SJCRH30 (cell line): ENCODE results near the gene CSTF2T. TPM values are rescaled to one million over a fixed set of nuclear protein-coding genes. Genes with fewer than 3 reads are reported as not detected.

Experiments used
- DNase-seq, 2 experiments: peaks; one replicate each; pipeline ENCODE4 v3.0.0-alpha.2; 2015 to 2020
- H3K27ac ChIP-seq: fragments of 250-450 bp; sonication (Bioruptor Pico); 2 replicates; pipeline ENCODE4 v1.5.1; 2020; ENCODE audit warnings: mild to moderate bottlenecking, moderate library complexity
- H3K27me3 ChIP-seq: fragments of 250-450 bp; sonication (Bioruptor Pico); 2 replicates; pipeline ENCODE4 v1.5.1; 2020; ENCODE audit warnings: mild to moderate bottlenecking, moderate library complexity
- H3K36me3 ChIP-seq: fragments of 250-450 bp; sonication (Bioruptor Pico); 2 replicates; pipeline ENCODE4 v1.5.1; 2020; ENCODE audit warnings: mild to moderate bottlenecking, moderate library complexity
- H3K4me1 ChIP-seq: fragments of 250-450 bp; sonication (Bioruptor Pico); 2 replicates; pipeline ENCODE4 v1.5.1; 2020; ENCODE audit warnings: mild to moderate bottlenecking, moderate library complexity
- H3K4me3 ChIP-seq: fragments of 250-450 bp; sonication (Bioruptor Pico); 2 replicates; pipeline ENCODE4 v1.5.1; 2020; ENCODE audit warnings: mild to moderate bottlenecking, moderate library complexity
- H3K9me3 ChIP-seq: fragments of 250-450 bp; sonication (Bioruptor Pico); replicated peaks from 2 replicates; pipeline ENCODE4 v1.5.1; 2020; ENCODE audit warnings: mild to moderate bottlenecking, moderate library complexity
- total RNA-seq: library from RNA; depleted of rRNA; stranded (reverse); fragments of >200 nt; shearing (Covaris generic); gene quantifications from 2 replicates; pipeline ENCODE4 v1.2.3, GENCODE V29; 2014

The CSTF2T gene
- total RNA-seq, 1 experiment from 2014 or later: 35.2 TPM

GRCh38 chr10:51649064-51649463 is 50.3 kb downstream of the CSTF2T start:
- no peak for DNase-seq
- Histone ChIP-seq H3K27me3 (no peaks in the 10 kb centered on the region), H3K27ac (no peak overlapping the region), H3K9me3 (no peaks in the 10 kb centered on the region), H3K36me3 (no peaks in the 10 kb centered on the region), H3K4me3 (no peak overlapping the region), H3K4me1 (peaks cover 3% of the 10 kb centered on the region)
